H1 (cell line): ENCODE measurements around the gene SMAD1. TPM values are rescaled to one million over a fixed set of nuclear protein-coding genes. Genes with fewer than 3 reads are reported as not detected.

Source experiments
- CTCF ChIA-PET: fragments of 300-600 bp; sonication (Branson Sonifier 250); formaldehyde crosslinking; loops from one replicate; lab custom pipeline; 2021; ENCODE audit not compliant: partially characterized antibody; lab: Charles Lee
- POLR2A ChIA-PET: fragments of 300-600 bp; sonication (Branson Sonifier 250); formaldehyde crosslinking; loops from one replicate; lab custom pipeline; 2021; ENCODE audit warnings: inconsistent platforms; ENCODE audit not compliant: partially characterized antibody; lab: Charles Lee
- DNase-seq, 2 experiments: peaks; one replicate each; pipeline versions ENCODE4 v3.0.0 to v3.0.0-alpha.2; 2010 to 2022; ENCODE audit warnings: low spot score in 2 of 2, low read depth in 1 of 2, mixed read lengths in 1 of 2
- FAIRE-seq: peaks from 2 replicates; lab custom pipeline; 2011; peaks lifted over from hg19 to GRCh38; lab: Jason Lieb, UNC
- H2AFZ ChIP-seq: 2 replicates; pipeline ENCODE4 v1.8.1; 2012; ENCODE audit warnings: low read length, inconsistent platforms
- H2AK5ac ChIP-seq: 2 replicates; pipeline ENCODE4 v1.6.1; 2013; ENCODE audit warnings: low read depth, low read length
- H2BK120ac ChIP-seq: replicated peaks from 2 replicates; pipeline ENCODE3; 2013; ENCODE audit warnings: low read depth, low read length, inconsistent platforms
- H2BK12ac ChIP-seq: 2 replicates; pipeline ENCODE4 v1.6.1; 2013; ENCODE audit warnings: low read depth, low read length
- H2BK15ac ChIP-seq: 2 replicates; pipeline ENCODE4 v1.6.1; 2013; ENCODE audit warnings: low read length
- H2BK20ac ChIP-seq: 2 replicates; pipeline ENCODE4 v1.6.1; 2013; ENCODE audit warnings: low read length
- H2BK5ac ChIP-seq: 2 replicates; pipeline ENCODE4 v1.6.1; 2013; ENCODE audit warnings: low read depth, low read length
- H3K14ac ChIP-seq: 2 replicates; pipeline ENCODE4 v1.6.1; 2013; ENCODE audit warnings: inconsistent platforms; ENCODE audit not compliant: insufficient read length
- H3K18ac ChIP-seq: 2 replicates; pipeline ENCODE4 v1.6.1; 2013; ENCODE audit warnings: low read length; ENCODE audit errors: extremely low read depth
- H3K23ac ChIP-seq: 2 replicates; pipeline ENCODE4 v1.6.1; 2013; ENCODE audit warnings: inconsistent platforms; ENCODE audit not compliant: insufficient read length
- H3K23me2 ChIP-seq: 2 replicates; pipeline ENCODE4 v1.6.1; 2013; ENCODE audit warnings: low read depth, low read length
- H3K27ac ChIP-seq: 2 replicates; pipeline ENCODE4 v1.6.1; 2011; ENCODE audit warnings: low read depth, low read length, inconsistent platforms
- H3K27me3 ChIP-seq, 4 experiments: replicated peaks in 1 of 4; 1 replicate in 1 of 4; 2 replicates in 3 of 4; pipeline versions ENCODE4 v1.6.1 to v1.8.1; 2011 to 2013; ENCODE audit warnings: low read length in 3 of 4, mild to moderate bottlenecking in 3 of 4, inconsistent platforms in 2 of 4, mixed read lengths in 2 of 4, moderate library complexity in 1 of 4; ENCODE audit not compliant: control insufficient read depth in 3 of 4, insufficient read depth in 3 of 4; ENCODE audit errors: extremely low read depth in 1 of 4
- H3K36me3 ChIP-seq, 4 experiments: 2 replicates each; pipeline versions ENCODE4 v1.6.1 to v1.8.1; 2011 to 2013; ENCODE audit warnings: mild to moderate bottlenecking in 4 of 4, low read length in 3 of 4, moderate library complexity in 2 of 4, control low read depth in 1 of 4, inconsistent platforms in 1 of 4; ENCODE audit not compliant: insufficient read depth in 4 of 4, control insufficient read depth in 2 of 4
- H3K4ac ChIP-seq: replicated peaks from 2 replicates; pipeline ENCODE3; 2013; ENCODE audit warnings: low read length, low read depth, mixed read lengths, inconsistent platforms; ENCODE audit not compliant: insufficient read length
- H3K4me1 ChIP-seq, 4 experiments: replicated peaks in 1 of 4; 1 replicate in 1 of 4; 2 replicates in 3 of 4; pipeline versions ENCODE4 v1.6.1 to v1.8.1; 2011 to 2013; ENCODE audit warnings: low read length in 3 of 4, inconsistent platforms in 2 of 4, mixed read lengths in 1 of 4; ENCODE audit not compliant: insufficient read depth in 4 of 4, control insufficient read depth in 3 of 4
- H3K4me2 ChIP-seq, 2 experiments: 2 replicates each; pipeline versions ENCODE4 v1.6.1 to v1.8.1; 2011 to 2013; ENCODE audit warnings: low read depth in 2 of 2, low read length in 2 of 2, control low read depth in 1 of 2, inconsistent platforms in 1 of 2, mild to moderate bottlenecking in 1 of 2; ENCODE audit not compliant: insufficient read depth in 1 of 2
- H3K4me3 ChIP-seq, 4 experiments: fragments of 200-600, 300-600 bp in 1 of 4; sonication (generic), shearing (Covaris generic), sonication (Bioruptor Twin) in 1 of 4; 2 replicates each; pipeline versions ENCODE4 v1.5.1 to v1.8.1; 2011 to 2016; ENCODE audit warnings: low read length in 4 of 4, low read depth in 3 of 4, control low read depth in 2 of 4, inconsistent platforms in 2 of 4, mild to moderate bottlenecking in 2 of 4, mixed read lengths in 1 of 4, moderate library complexity in 1 of 4; ENCODE audit not compliant: insufficient read depth in 2 of 4; ENCODE audit errors: extremely low read depth in 1 of 4
- H3K56ac ChIP-seq: replicated peaks from 2 replicates; pipeline ENCODE3; 2013; ENCODE audit warnings: low read depth, mild to moderate bottlenecking, mixed read lengths, low read length, inconsistent platforms; ENCODE audit not compliant: insufficient read length
- H3K79me1 ChIP-seq: 2 replicates; pipeline ENCODE4 v1.6.1; 2013; ENCODE audit warnings: low read depth, low read length, control low read depth
- H3K79me2 ChIP-seq, 2 experiments: 2 replicates each; pipeline versions ENCODE4 v1.6.1 to v1.8.1; 2012 to 2013; ENCODE audit warnings: low read length in 2 of 2, mild to moderate bottlenecking in 2 of 2, inconsistent platforms in 1 of 2; ENCODE audit not compliant: insufficient read depth in 2 of 2, control insufficient read depth in 1 of 2
- H3K9ac ChIP-seq, 4 experiments: replicated peaks in 1 of 4; 1 replicate in 1 of 4; 2 replicates in 3 of 4; pipeline versions ENCODE4 v1.6.1 to v1.8.1; 2011 to 2013; ENCODE audit warnings: low read depth in 3 of 4, low read length in 3 of 4, control low read depth in 2 of 4, mild to moderate bottlenecking in 2 of 4, moderate library complexity in 2 of 4, inconsistent platforms in 1 of 4; ENCODE audit errors: extremely low read depth in 1 of 4
- H3K9me3 ChIP-seq, 2 experiments: 2 replicates each; pipeline versions ENCODE4 v1.6.1 to v1.8.1; 2012 to 2013; ENCODE audit warnings: mild to moderate bottlenecking in 2 of 2, moderate library complexity in 2 of 2, control low read depth in 1 of 2, inconsistent platforms in 1 of 2, low read depth in 1 of 2, low read length in 1 of 2, mixed read lengths in 1 of 2; ENCODE audit not compliant: insufficient read depth in 2 of 2
- H4K20me1 ChIP-seq, 2 experiments: replicated peaks in 1 of 2; 2 replicates each; pipeline versions ENCODE3 to v1.8.1; 2011 to 2013; ENCODE audit warnings: inconsistent platforms in 2 of 2, low read length in 2 of 2, mild to moderate bottlenecking in 1 of 2; ENCODE audit not compliant: insufficient read depth in 2 of 2, control insufficient read depth in 1 of 2
- H4K5ac ChIP-seq: 2 replicates; pipeline ENCODE4 v1.6.1; 2013; ENCODE audit warnings: low read length, low read depth, mixed read lengths, inconsistent platforms; ENCODE audit not compliant: insufficient read length
- H4K8ac ChIP-seq: 2 replicates; pipeline ENCODE4 v1.8.0; 2013; ENCODE audit warnings: mild to moderate bottlenecking, moderate library complexity, low read length, inconsistent platforms; ENCODE audit not compliant: insufficient read depth; ENCODE audit errors: extremely low read depth
- H4K91ac ChIP-seq: replicated peaks from 2 replicates; pipeline ENCODE3; 2013; ENCODE audit warnings: low read length, mixed read lengths, inconsistent platforms; ENCODE audit not compliant: insufficient read length
- CEBPB ChIP-seq: IDR thresholded peaks from 2 replicates; pipeline ENCODE4 v1.6.1; 2012; ENCODE audit warnings: low read depth, low read length
- RFX5 ChIP-seq: IDR thresholded peaks from 2 replicates; pipeline ENCODE4 v1.6.1; 2011; ENCODE audit warnings: low read depth, low read length, improper control_type of control experiment, borderline replicate concordance
- SP4 ChIP-seq: IDR thresholded peaks from 2 replicates; pipeline ENCODE4 v1.6.1; 2012; ENCODE audit warnings: low read length, inconsistent platforms
- TAF1 ChIP-seq: IDR thresholded peaks from 2 replicates; pipeline ENCODE4 v1.6.1; 2011; ENCODE audit warnings: mild to moderate bottlenecking, low read depth, low read length
- YY1 ChIP-seq: IDR thresholded peaks from 2 replicates; pipeline ENCODE4 v1.6.1; 2011; ENCODE audit warnings: low read depth, mild to moderate bottlenecking, low read length
- whole genome bisulfite sequencing, 2 experiments: shearing (Covaris generic) in 1 of 2; methylation state at CpG; one replicate each; pipeline versions ENCODE4 v1.1.6 to v1.1.7; 2013 to 2015; ENCODE audit warnings: low lambda C conversion rate in 2 of 2, mixed read lengths in 2 of 2, inconsistent platforms in 1 of 2, low coverage in 1 of 2, missing lambda C conversion rate in 1 of 2; ENCODE audit not compliant: insufficient replicate concordance in 2 of 2, insufficient coverage in 1 of 2, insufficient read length in 1 of 2; ENCODE audit errors: extremely low coverage in 1 of 2, missing lambda C conversion rate in 1 of 2; 5-methylcytosine and 5-hydroxymethylcytosine counted together
- polyA plus RNA-seq, 7 experiments: library from polyadenylated mRNA; depleted of rRNA in 3 of 7; stranded (reverse) in 5 of 7; unstranded in 2 of 7; fragments of >200 nt in 5 of 7; fragments of 200-250 nt in 2 of 7; gene quantifications; 1 replicate in 5 of 7; 2 replicates in 1 of 7; 4 replicates in 1 of 7; pipeline versions ENCODE4 v1.2.1 to v1.2.3, GENCODE V29; 2011 to 2013; ENCODE audit warnings: missing spikeins in 2 of 7, mixed read lengths in 2 of 7
- total RNA-seq: library from RNA; stranded (reverse); fragmentation: NEBNext Ultra II Directional; extraction: Animal tissue kit (Norgen Biotek cat#: 25700); gene quantifications from 2 replicates; pipeline ENCODE4 v1.2.1, GENCODE V29; 2021

SMAD1 gene
- total and polyA plus RNA-seq, 2 of the 8 experiments (the other 6 are each of a cell fraction or from before 2014, with no cell fraction given), result 22.6 to 25.3 TPM

DNA sequence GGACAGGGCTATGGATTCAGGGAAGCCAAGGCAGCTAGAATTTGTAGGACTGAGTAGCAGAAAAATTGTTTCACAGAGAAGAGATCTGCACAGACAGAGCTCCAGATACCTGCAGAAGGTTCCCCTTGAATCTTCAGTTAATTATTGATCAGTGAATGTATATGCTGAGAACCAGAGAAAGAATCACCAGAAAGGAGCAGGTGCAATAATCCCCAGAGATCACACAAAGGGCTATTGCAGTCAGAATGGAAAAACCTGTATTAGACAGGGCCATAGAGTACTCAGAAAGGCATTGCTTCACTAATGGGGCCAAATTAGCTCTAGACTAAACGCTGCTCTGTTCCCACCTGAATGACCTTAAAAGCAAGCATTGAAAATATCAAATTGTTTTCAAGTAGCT, 35.5 kb upstream of the SMAD1 start:
- DNase-seq, result no peak
- H3K36me3 ChIP-seq, result no peaks in the 10 kb centered on the region
- H3K4me1 ChIP-seq, result no peaks in the 10 kb centered on the region
- H3K9ac ChIP-seq, result no peak overlapping the region
- H3K14ac ChIP-seq, result no peak overlapping the region
- no peak overlapping the region for H2BK15ac ChIP-seq
- no peak overlapping the region for H2AFZ ChIP-seq
- H3K79me1 ChIP-seq, result no peaks in the 10 kb centered on the region
- H3K4me2 ChIP-seq, result no peak overlapping the region
- no peak overlapping the region for H3K4ac ChIP-seq
- no peak for FAIRE-seq
- no peak overlapping the region for H2BK5ac ChIP-seq
- no peak overlapping the region for H4K91ac ChIP-seq
- H2AK5ac ChIP-seq, result no peak overlapping the region
- no peak overlapping the region for H4K5ac ChIP-seq
- H3K23ac ChIP-seq, result no peak overlapping the region
- no peak overlapping the region for H2BK12ac ChIP-seq
- CTCF ChIA-PET, result interaction anchor here (0.9 kb wide), 1 partner anchor 29 kb away, joined by 3 read pairs; no protein-coding TSS in a partner anchor
- 95% methylated on average over 1 of the region's 1 CpG; no CpG with 5 or more reads in 1 of the 2 experiments for WGBS, 2 experiments
- no peak overlapping the region for H3K56ac ChIP-seq
- no peak overlapping the region for H4K8ac ChIP-seq
- no peaks in the 10 kb centered on the region for H3K23me2 ChIP-seq
- no peak overlapping the region for H2BK120ac ChIP-seq
- TF ChIP-seq YY1 (no peak), CEBPB (no peak), RFX5 (no peak), SP4 (no peak), TAF1 (no peak)
- no peak overlapping the region for H3K4me3 ChIP-seq
- POLR2A ChIA-PET, result no interaction called here
- H3K79me2 ChIP-seq, result no peaks in the 10 kb centered on the region
- H3K27me3 ChIP-seq, result no peaks in the 10 kb centered on the region
- no peak overlapping the region for H3K18ac ChIP-seq
- no peaks in the 10 kb centered on the region for H4K20me1 ChIP-seq
- no peaks in the 10 kb centered on the region for H3K9me3 ChIP-seq
- no peak overlapping the region for H3K27ac ChIP-seq
- H2BK20ac ChIP-seq, result no peak overlapping the region
